Activated T-helper 2 cell treated with anti-CD3 and anti-CD28 coated beads, Interferon-gamma antibody, Interleukin-2, Interleukin-4, amounts not matched to agents 10 μg/mL and 5 μg/mL and 100 μg/mL, durations not matched to agents 14 hours and 24 hours and 36 hours (primary cell): ENCODE results near the gene EXOSC7. TPM values are rescaled to one million over a fixed set of nuclear protein-coding genes. Genes with fewer than 3 reads are reported as not detected.
A peak's percentile ranks its signal among the peaks of the same experiment; 100 is the strongest.

Experiments
- DNase-seq: peaks from one replicate; pipeline ENCODE4 v3.0.0; 2021; ENCODE audit warnings: low spot score
- H3K27ac Mint-ChIP-seq: one replicate; pipeline ENCODE4 v1.8.0; 2021; ENCODE audit warnings: mixed read lengths
- H3K27me3 Mint-ChIP-seq: one replicate; pipeline ENCODE4 v1.8.0; 2021; ENCODE audit warnings: low read depth, mixed read lengths
- H3K36me3 Mint-ChIP-seq: one replicate; pipeline ENCODE4 v1.8.0; 2021; ENCODE audit warnings: low read depth, mixed read lengths
- H3K4me1 Mint-ChIP-seq: one replicate; pipeline ENCODE4 v1.8.0; 2021; ENCODE audit warnings: low read depth, mixed read lengths
- H3K4me3 Mint-ChIP-seq: one replicate; pipeline ENCODE4 v1.8.0; 2021; ENCODE audit warnings: low read depth, mild to moderate bottlenecking, moderate library complexity, mixed read lengths
- H3K9me3 Mint-ChIP-seq: one replicate; pipeline ENCODE4 v1.8.0; 2021; ENCODE audit warnings: mixed read lengths
- intact Hi-C: fragments of 100-400 bp; cut with micrococcal nuclease; formaldehyde crosslinking; loops from one replicate; pipeline ENCODE4 v1.15.1; 2023
- total RNA-seq: library from RNA; stranded (reverse); gene quantifications from 2 replicates; pipeline ENCODE4 v1.2.3, GENCODE V29; 2022

Gene EXOSC7
- total RNA-seq, 1 donor from 2014 or later, result 83.0 TPM

- Mint-ChIP-seq H3K36me3 (peaks cover 83% of the 10 kb centered on the region), H3K27me3 (no peaks in the 10 kb centered on the region), H3K27ac (no peak overlapping the region), H3K9me3 (peaks cover 7% of the 10 kb centered on the region), H3K4me3 (no peak overlapping the region), H3K4me1 (peaks cover 15% of the 10 kb centered on the region)
- no peak for DNase-seq
- intact Hi-C loops, result no loop called here
Observed at GRCh38 chr3:45003406-45003805, 27.4 kb downstream of the EXOSC7 start.

- intact Hi-C loops, result no loop called here
- no peak for DNase-seq
- H3K4me3 Mint-ChIP-seq, result no peak overlapping the region
- H3K9me3 Mint-ChIP-seq, result peaks cover 7% of the 10 kb centered on the region
- H3K4me1 Mint-ChIP-seq, result peaks cover 15% of the 10 kb centered on the region
- no peaks in the 10 kb centered on the region for H3K27me3 Mint-ChIP-seq
- H3K27ac Mint-ChIP-seq, result no peak overlapping the region
- H3K36me3 Mint-ChIP-seq, result peaks cover 83% of the 10 kb centered on the region
Observed at GRCh38 chr3:45003859-45004258, 27.8 kb downstream of the EXOSC7 start.

- DNase-seq, result no peak
- Mint-ChIP-seq H3K4me3 (no peak overlapping the region), H3K27ac (no peak overlapping the region), H3K36me3 (peaks cover 83% of the 10 kb centered on the region), H3K27me3 (no peaks in the 10 kb centered on the region), H3K4me1 (peaks cover 16% of the 10 kb centered on the region), H3K9me3 (peaks cover 7% of the 10 kb centered on the region)
- intact Hi-C loops, result no loop called here
Observed at GRCh38 chr3:45007091-45007490, 31.0 kb downstream of the EXOSC7 start.

- intact Hi-C loops, result no loop called here
Observed at GRCh38 chr3:45008117-45008516, 32.1 kb downstream of the EXOSC7 start.

GRCh38 chr3:45009868-45010267 lies 33.8 kb downstream of the EXOSC7 start:
- H3K4me3 Mint-ChIP-seq, result no peak overlapping the region
- H3K36me3 Mint-ChIP-seq, result peaks cover 72% of the 10 kb centered on the region
- H3K27ac Mint-ChIP-seq, result no peak overlapping the region
- H3K4me1 Mint-ChIP-seq, result peaks cover 14% of the 10 kb centered on the region
- intact Hi-C loops, result no loop called here
- H3K9me3 Mint-ChIP-seq, result peaks cover 4% of the 10 kb centered on the region
- DNase-seq, result no peak
- no peaks in the 10 kb centered on the region for H3K27me3 Mint-ChIP-seq

More at GRCh38 chr3:45008117-45008516, 32.1 kb downstream of the EXOSC7 start:
- no peak for DNase-seq
- Mint-ChIP-seq H3K4me1 (peaks cover 17% of the 10 kb centered on the region), H3K27ac (peak overlapping the region; percentile 6), H3K4me3 (no peak overlapping the region), H3K9me3 (peaks cover 7% of the 10 kb centered on the region), H3K36me3 (peaks cover 82% of the 10 kb centered on the region), H3K27me3 (no peaks in the 10 kb centered on the region)

GRCh38 chr3:45010811-45011333 lies 34.8 kb downstream of the EXOSC7 start:
- no peaks in the 10 kb centered on the region for H3K27me3 Mint-ChIP-seq
- H3K4me1 Mint-ChIP-seq, result peaks cover 7% of the 10 kb centered on the region
- H3K27ac Mint-ChIP-seq, result no peak overlapping the region

GRCh38 chr3:45011756-45012508 lies 35.9 kb downstream of the EXOSC7 start:
- intact Hi-C loops, result no loop called here
- DNase-seq, result no peak
- no peak overlapping the region for H3K27ac Mint-ChIP-seq
- peaks cover 60% of the 10 kb centered on the region for H3K36me3 Mint-ChIP-seq
- H3K9me3 Mint-ChIP-seq, result no peaks in the 10 kb centered on the region
- no peak overlapping the region for H3K4me3 Mint-ChIP-seq
- peaks cover 6% of the 10 kb centered on the region for H3K4me1 Mint-ChIP-seq
- H3K27me3 Mint-ChIP-seq, result no peaks in the 10 kb centered on the region

More at GRCh38 chr3:45010811-45011333, 34.8 kb downstream of the EXOSC7 start:
- Mint-ChIP-seq H3K9me3 (no peaks in the 10 kb centered on the region), H3K36me3 (peaks cover 63% of the 10 kb centered on the region), H3K4me3 (no peak overlapping the region)
- no peak for DNase-seq
- intact Hi-C loops, result no loop called here

- Mint-ChIP-seq H3K27ac (no peak overlapping the region), H3K36me3 (peaks cover 54% of the 10 kb centered on the region), H3K27me3 (no peaks in the 10 kb centered on the region), H3K4me1 (peaks cover 4% of the 10 kb centered on the region), H3K4me3 (no peak overlapping the region), H3K9me3 (no peaks in the 10 kb centered on the region)
- DNase-seq, result no peak
- intact Hi-C loops, result no loop called here
Observed at GRCh38 chr3:45012577-45012976, 36.5 kb downstream of the EXOSC7 start.

- no peak for DNase-seq
- intact Hi-C loops, result no loop called here
- Mint-ChIP-seq H3K4me1 (peaks cover 15% of the 10 kb centered on the region), H3K27me3 (no peaks in the 10 kb centered on the region), H3K27ac (no peak overlapping the region), H3K9me3 (no peaks in the 10 kb centered on the region), H3K36me3 (peaks cover 17% of the 10 kb centered on the region), H3K4me3 (no peak overlapping the region)
Observed at GRCh38 chr3:45016916-45017315, 40.9 kb downstream of the EXOSC7 start.

- Mint-ChIP-seq H3K27ac (no peak overlapping the region), H3K27me3 (no peaks in the 10 kb centered on the region), H3K36me3 (peaks cover 9% of the 10 kb centered on the region), H3K9me3 (no peaks in the 10 kb centered on the region), H3K4me3 (no peak overlapping the region), H3K4me1 (peaks cover 13% of the 10 kb centered on the region)
- intact Hi-C loops, result no loop called here
- no peak for DNase-seq
Observed at GRCh38 chr3:45017821-45018220, 41.8 kb downstream of the EXOSC7 start.

GRCh38 chr3:45020534-45020933 lies 44.5 kb downstream of the EXOSC7 start:
- Mint-ChIP-seq H3K4me3 (no peak overlapping the region), H3K27ac (peak overlapping the region; percentile 60), H3K27me3 (peaks cover 4% of the 10 kb centered on the region), H3K36me3 (no peaks in the 10 kb centered on the region), H3K4me1 (peaks cover 13% of the 10 kb centered on the region), H3K9me3 (no peaks in the 10 kb centered on the region)
- DNase-seq, result no peak
- intact Hi-C loops, result no loop called here

GRCh38 chr3:45021524-45022297 lies 45.7 kb downstream of the EXOSC7 start:
- Mint-ChIP-seq H3K36me3 (no peaks in the 10 kb centered on the region), H3K27me3 (peaks cover 6% of the 10 kb centered on the region), H3K9me3 (no peaks in the 10 kb centered on the region), H3K4me3 (no peak overlapping the region), H3K27ac (no peak overlapping the region), H3K4me1 (peaks cover 15% of the 10 kb centered on the region)
- DNase-seq, result no peak
- intact Hi-C loops, result no loop called here

- Mint-ChIP-seq H3K27me3 (peaks cover 10% of the 10 kb centered on the region), H3K4me1 (peaks cover 13% of the 10 kb centered on the region)
- intact Hi-C loops, result no loop called here
Observed at GRCh38 chr3:45023675-45024074, 47.6 kb downstream of the EXOSC7 start.

More at GRCh38 chr3:45023675-45024074, 47.6 kb downstream of the EXOSC7 start:
- Mint-ChIP-seq H3K36me3 (no peaks in the 10 kb centered on the region), H3K27ac (no peak overlapping the region), H3K9me3 (no peaks in the 10 kb centered on the region), H3K4me3 (no peak overlapping the region)
- no peak for DNase-seq
